Embryonic facial prominence (tissue), 1 donor: ENCODE results near the gene SH2D4B.
"Not testable (repeated sequence)": the region's sequence is repeated elsewhere in the genome, so short reads cannot be mapped to it uniquely, and the experiment has no call there.

ENCODE experiments used
- DNase-seq: peaks from one replicate; pipeline ENCODE4 v3.0.0-alpha.2; 2016; ENCODE audit errors: extremely low spot score

Gene SH2D4B

DNA sequence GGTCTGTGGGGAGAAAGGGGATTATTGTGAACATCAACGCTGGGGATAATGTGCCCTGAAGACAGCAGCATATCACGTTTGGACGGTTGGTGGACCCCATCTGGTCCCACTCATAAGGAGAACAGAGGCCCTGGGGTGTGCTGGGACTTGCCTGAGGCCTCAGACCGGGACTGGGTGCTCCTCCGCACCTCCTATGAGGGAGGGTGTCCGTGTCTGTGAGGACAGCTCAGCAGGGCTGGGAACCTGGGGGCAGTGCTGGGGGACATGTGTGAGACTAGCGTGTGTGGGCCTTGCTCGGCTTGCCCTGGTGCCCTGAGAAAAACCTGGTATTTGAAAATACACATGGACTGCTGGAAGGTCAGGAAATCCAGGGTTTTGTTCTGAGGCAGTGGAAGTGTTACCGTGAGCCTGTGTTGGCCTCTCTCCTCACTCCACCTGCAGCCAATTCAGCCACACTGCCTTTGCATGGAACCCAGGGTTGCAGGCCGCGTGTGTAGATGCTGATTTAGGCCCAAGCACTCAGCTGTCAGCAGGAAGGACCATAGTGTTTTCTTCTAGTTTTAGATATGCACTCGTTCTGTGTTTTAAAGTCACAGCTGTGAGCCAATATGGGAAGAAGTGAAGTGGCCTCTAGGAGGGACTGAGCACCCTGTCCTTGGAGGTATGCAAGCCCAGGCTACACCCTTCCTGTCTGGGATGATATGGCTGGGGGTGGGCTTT lies 13.4 kb upstream of the SH2D4B start:
- no peak for DNase-seq

DNA sequence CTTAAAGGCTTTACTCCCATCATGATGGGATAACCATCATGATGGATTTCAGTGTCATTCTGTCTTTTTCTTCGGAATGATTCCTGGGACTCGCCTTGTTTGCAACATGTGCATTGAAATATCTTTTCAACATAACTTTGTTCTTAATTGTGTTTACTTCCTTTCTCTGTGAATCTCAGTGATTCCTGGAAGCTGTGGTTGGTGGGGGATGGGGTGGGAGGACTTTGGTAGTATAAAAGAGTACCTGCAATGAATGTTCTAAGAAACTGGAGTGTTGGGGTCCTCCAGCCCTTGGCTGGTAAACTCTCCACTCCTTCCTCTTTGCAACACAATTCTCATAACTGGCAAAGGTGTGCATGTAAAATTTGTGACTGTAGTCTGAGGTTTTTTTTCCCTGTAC lies 11.5 kb upstream of the SH2D4B start:
- no peak for DNase-seq

DNA sequence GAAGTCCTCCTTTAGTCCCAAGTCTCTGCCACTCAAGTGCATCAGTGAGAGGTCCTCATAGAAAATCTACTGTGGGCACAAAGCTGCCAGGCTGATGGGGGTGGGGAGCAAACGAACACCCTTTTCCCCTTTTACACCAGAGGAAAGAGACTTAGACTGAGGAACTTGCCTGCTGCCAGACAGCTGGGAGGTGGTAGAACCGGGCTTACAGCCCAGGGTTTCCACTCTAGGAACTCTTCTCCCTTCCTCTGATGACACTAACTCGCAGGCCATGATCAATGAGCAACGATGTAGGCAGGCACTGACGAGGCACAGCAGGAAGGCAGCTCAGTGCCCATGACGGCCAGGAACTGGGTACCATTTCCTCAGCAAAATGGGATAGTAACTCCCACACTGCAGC lies 11.0 kb upstream of the SH2D4B start:
- no peak for DNase-seq

DNA sequence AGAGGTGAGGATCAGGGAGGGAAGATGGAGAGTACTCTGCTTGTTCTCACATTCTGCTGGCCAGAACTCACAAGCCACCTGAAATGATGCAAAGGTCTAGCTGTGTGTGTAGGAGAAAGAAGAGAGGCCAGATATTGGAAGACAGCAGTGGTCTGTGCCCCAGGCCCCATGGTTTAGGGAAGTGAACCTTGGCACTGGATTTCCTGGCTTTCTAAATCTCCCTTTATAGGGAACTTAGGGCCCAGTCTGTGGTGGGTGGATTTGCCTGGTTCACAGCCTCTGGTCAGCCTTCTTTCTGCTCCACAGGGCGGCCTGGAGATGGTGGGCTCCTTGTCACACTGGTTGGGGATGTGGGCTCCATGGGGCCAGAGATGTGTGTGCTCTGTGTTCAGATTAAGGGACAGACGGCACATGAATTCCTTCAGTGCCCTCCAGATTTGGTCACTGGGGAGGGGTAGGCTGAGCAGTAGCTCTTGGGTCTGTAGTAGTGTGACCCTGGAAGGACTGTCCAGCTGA lies 9.5 kb upstream of the SH2D4B start:
- DNase-seq, result no peak

DNA sequence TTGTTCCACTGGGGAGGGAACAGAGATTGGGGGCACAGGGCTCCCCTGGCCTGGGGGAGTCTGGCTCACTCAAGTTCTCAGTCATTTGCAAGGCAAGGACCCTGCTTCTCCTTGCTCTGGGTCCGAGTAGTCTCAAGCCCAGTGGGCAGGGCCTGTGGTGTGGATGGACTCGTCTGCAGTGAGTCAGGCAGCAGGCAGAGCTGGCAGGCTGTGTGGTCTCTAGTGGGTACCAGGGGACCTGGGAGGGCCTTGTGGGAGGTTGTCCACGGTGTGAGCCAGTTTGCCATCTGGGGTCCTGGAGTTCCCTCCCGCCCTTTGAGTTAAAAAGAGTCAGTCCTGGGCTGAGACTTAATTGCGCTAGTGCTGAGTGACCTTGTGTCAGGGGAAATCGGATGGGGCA lies 8.8 kb upstream of the SH2D4B start:
- DNase-seq, result no peak

DNA sequence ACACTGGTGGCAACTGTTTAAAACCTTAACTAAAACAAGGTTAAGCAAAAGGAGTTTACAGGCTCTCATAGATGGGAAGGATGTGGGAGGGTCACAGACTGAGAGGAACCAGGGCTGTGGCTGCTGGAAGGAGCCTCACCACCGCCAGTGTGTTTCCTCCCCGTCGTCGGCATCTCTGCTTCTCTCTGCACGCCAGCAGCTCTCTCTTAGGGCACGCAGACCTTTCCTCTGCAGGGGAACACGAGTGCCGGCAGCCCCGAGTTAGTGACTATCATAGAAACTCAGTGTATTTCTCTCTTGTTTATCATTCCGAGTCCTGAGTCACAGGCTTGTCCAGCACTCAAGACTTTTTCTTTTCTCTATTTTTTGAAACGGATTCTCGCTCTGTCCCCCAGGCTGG lies 8.1 kb upstream of the SH2D4B start:
- DNase-seq, result no peak

DNA sequence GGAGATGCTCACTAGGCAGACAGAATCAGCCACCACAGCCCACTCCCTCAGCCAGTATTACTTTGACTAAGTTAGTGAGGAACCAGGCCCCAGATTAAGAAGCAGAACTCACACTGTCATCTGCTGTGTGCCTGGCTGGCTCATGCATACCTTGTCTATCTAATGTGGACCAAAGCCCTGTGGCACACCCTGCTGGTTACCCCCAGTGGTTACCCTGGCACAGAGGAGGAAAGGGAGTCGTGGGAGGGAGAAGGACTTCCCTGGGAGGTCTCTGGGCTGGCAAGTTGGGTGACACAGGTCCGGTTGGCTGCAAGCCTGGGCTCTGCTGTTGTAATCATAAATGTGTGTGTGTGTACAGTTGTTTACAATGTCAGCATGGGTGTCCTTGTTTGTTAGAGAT lies 7.5 kb upstream of the SH2D4B start:
- DNase-seq, result no peak

DNA sequence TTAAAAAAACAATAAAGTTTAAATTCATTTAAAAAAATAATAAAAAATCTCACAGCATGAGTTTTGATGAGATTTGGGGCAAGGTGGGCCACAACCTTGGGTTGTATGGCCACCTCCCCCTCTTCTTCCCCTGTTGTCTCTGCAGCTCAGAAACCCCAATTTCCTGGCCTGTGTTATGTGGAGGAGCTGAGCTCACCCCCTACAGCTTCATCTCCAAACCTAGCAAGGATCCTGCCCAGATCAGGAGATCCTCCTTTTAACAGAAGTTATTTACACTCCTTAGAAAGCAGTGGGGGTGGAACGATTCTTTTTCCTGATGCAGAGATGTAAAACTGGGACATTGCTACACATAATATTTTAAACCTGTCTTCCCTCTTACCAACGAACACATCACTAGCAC lies 6.9 kb upstream of the SH2D4B start:
- no peak for DNase-seq

DNA sequence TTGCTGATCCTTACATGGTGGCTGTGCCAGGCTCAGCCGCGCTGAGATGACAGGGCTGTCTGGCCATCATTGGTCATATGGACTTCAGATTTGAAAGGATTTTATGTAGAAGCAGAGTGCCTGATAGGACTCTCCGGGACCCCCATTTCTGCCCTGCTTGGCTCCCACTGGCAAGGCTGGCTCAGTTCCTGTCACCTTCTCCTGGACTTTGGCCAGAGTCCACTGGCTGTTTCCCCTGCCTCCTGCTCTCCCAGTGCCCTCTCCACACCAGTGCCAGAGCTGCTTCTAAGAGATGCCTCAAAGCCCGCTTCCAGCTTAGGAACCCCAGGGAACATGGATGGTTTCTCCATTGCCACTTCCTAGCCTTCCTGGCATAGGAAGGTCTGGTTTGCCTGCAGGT lies 5.1 kb upstream of the SH2D4B start:
- no peak for DNase-seq

DNA sequence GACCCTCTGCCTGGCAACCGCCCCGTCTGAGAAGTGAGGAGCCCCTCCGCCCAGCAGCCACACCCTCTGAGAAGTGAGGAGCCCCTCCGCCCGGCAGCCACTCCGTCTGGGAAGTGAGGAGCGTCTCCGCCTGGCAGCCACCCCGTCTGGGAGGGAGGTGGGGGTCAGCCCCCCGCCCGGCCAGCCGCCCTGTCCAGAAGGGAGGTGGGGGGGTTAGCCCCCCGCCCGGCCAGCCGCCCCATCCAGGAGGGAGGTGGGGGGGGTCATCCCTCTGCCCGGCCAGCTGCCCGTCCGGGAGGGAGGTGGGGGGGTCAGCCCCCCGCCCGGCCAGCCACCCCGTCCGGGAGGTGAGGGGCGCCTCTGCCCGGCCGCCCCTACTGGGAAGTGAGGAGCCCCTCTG lies 3.6 kb upstream of the SH2D4B start:
- DNase-seq, result not testable (repeated sequence)

DNA sequence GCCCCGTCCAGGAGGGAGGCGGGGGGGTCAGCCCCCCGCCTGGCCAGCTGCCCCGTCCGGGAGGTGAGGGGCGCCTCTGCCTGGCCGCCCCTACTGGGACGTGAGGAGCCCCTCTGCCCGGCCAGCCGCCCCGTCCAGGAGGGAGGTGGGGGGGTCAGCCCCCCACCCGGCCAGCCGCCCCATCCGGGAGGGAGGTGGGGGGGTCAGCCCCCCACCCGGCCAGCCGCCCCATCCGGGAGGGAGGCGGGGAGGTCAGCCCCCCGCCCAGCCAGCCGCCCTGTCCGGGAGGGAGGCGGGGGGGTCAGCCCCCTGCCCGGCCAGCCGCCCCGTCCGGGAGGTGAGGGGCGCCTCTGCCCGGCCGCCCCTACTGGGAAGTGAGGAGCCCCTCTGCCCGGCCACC lies 3.1 kb upstream of the SH2D4B start:
- DNase-seq, result not testable (repeated sequence)

DNA sequence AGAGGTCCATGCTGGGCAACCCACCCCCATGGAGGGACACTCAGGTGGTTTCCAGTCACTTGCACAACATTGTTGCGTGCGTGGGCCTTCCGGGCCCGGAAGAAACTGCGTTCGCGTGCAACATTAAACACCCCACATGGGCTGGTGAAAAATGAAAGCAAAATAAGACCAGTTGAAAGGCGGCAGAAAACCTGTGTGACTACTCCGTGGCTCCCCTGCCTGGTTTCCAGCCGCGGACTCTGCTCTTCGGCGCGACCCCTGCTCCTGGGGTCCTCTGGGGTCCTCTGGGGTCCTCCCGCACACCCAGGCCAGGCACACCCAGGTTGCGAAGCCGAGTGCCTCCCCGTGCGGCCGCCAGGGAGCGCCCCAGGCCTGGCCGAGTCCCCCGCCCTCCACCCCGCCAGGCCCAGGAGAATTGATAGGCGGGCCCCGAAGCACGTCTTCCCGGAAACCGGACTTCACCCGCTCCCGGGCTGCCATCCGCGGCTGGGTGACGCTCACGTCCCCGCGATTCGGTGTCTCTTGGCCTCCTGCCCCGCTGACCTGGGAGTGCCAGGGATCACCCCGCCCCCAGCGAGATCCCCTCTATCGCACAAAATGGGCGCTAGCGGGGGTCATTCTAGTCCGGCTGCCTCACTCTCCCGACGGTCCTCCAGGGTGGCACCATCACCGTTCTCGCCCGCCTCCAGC lies 1.9 kb upstream of the SH2D4B start:
- no peak for DNase-seq

DNA sequence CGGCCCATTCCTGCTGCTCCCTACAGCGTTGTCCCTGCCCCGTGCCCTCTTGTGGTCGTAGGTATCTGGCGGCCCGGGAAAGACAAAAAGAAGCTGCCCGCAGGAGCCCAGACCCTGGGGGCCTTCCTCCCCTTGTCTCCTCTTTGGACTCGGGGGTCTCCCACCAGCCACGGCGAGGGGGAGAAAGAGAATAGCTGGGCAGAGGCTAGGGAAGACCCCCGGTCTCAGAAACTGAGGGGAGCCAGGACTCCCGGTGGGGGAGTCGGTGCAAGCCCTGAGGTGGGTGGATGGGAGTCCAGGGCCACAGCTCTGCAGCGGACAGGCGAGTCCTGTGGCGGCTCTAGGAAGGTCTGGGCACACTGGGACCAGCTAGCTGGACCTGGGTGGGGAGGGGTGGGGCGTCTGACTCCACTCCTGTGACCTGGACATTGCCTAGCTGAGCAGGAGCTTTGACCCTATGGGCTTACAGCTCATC lies 1.3 kb upstream of the SH2D4B start:
- DNase-seq, result no peak

DNA sequence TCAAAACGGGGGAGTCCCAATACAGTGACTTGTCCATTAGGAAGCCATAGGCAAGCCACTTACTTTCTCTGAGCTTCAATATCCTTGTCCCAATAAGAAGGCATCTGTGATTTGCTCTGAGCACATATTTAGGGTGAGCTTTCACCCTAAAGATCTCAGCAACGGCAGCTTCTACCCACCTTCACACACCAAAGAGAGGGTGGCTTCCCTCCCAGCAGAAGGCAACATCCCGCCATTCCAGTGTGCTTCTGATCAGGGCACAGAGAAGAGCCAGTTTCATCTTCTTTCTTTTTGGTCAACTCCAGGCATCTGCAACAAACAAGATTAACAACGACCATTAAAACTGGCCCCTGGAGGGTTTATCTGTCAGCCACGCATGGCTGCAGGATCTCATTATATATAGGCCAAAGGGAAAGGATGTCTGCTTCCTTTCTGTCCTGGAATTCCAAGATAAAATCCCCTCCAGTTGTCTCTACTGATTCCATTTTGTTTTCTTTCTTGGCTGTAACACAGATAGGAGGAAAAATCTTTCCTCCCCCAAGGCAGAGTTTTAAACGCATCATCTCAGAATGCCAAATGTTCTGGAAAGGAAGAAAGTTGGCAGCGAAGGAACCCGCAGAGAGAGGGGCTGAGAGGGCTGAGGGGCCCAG lies 491 bp upstream of the SH2D4B start:
- no peak for DNase-seq

DNA sequence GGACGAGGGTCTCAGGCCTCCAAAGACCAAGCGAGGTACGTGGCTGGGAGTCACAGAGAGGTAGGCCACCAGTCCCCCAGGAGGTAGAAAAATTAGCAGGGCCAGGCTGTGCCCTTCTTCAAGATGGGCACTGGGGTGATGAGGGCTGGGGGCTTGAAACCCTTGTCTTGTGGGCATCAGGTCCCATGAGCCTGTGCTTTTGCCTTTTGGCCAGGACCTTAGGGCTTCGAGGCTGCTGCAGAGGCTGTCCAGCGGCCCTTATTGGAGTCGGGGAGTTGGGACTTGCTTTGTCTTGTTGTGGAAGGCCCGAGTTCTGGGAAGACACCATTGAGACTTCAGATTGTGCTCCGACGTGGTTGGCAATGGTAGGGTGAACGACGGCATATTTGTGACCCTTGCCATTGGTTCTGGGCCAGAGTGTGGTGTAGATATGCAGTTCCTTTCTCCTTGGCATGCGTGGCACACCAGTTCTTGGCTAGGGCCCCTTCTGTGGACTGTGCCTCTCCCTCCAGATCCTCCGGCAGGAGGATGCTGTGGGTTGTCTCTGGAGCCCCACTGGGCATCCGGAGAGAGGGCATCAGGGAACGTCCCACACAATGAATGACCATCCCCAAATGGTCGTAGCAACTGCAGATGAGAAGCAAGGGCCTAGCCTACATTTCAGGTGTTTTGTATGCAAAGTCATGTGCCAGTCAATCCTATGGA lies 931 bp downstream of the SH2D4B start:
- DNase-seq, result no peak

DNA sequence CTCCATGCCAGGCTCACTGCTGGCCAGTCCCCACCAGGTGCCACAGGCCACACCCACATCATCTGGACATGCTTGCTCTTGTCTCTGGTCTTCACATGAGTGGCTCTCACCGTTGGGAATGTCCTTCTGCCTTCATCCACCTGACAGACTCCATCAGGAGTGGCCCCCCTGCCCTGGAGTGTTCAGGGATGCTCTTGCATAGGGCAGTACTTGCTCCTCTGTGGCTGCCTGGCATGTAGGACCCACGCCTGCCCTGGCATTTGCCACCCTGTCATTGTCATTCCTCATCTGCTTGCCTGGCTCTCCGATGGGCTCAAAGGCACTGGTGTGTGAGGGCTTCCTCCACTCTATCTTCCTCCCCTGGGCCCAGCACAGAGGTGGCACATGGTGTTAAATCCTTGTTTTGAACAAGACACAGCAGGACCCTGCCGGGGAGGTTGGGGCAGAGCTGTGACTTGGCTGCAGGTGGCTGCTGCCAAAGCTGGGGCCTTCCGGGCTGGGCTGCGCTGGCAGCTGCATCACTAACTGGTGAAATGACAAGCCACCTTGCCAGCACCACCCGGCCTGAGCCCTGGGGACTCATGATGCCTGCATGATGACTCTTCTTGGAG lies 1.8 kb downstream of the SH2D4B start:
- no peak for DNase-seq

DNA sequence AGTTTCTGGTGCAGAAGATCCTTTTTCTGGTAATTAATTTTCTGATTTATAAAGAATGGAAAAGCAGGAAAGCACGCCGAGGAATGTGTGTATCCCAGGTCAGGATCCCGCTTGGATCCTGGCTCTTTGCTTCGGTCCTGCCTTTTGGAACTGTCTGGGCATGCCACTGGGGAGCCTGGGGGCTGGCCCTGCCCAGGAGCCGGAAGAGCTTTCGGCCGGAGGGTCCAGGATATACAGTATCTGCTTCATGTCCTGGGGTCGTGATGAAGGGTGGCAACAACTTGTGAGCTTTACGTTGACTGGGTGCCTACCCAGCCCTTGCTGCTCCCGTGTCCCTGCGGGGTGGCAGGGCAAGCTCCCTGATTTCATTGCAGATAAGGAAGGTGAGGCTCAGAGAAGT lies 2.4 kb downstream of the SH2D4B start:
- no peak for DNase-seq

DNA sequence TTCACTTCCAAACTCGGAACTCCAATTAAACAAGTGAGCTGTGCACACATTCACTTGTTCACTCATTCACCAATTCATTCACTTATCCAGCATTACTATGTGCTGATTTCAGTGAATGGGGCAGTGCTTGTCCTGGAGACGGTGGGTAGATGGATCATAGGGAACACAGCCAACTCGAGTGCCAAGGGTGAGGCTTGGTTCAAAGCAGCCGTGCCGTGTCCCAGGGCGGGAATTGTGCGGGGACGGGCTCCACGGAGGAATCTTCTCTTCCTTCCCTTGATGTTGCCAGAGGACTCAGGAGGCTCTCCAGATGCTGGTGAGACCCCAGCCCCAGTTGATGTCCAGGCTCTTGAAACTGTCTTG lies 2.9 kb downstream of the SH2D4B start:
- no peak for DNase-seq

DNA sequence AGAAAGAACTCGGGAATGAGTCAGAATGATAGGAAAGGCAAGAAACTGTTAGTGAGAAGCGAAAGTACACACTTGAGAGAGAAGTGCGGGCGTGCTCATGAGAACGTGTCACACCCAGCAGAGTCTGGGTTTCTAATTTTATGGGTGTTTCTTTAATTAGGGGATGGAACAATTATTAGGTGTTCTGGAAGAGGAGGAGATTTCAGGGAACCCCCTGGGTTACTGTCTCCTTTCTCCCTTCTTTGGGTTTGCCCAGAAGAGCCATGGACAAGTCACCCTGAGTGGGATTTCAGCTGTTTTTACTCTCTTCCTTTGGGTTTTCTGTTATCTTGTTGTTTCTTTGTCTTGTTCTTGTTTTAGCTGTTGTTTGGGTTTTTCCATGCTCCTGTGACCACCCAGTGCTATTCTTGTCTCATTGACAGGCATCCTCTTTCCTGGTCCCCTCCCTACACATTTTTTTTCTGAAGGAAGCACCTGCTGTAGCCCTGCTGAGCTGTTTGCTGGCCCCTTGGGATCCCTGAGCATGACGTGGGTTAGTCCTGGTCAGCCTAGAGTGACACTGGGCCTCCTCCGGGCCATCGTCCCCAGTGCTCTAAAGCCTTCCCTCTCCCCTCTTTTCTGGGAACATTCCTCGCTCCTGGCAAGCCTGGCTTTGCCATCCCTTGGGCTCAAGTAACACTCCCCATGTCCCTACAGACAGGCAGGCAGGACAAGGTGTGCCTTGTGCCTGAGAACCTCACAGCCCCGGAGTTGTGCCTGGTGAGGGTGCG lies 3.5 kb downstream of the SH2D4B start:
- no peak for DNase-seq

DNA sequence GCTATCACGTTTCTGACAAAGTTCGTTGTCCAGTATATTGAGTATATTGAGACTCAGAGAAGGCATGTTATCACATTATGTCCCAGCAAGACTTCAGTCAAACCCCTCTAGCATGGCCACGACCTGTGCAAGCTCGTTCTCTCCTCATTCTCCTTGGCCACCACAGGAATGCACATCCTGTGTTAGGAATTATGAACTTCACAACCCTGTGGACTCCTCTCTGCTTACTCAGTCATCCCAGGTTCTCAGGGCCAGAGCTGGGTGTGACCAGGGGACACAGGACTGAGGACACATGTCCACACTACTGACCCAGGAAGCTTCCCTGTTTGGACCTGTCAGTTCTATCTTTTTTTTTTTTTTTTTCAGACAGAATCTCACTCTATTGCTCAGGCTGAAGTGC lies 4.4 kb downstream of the SH2D4B start:
- no peak for DNase-seq

DNA sequence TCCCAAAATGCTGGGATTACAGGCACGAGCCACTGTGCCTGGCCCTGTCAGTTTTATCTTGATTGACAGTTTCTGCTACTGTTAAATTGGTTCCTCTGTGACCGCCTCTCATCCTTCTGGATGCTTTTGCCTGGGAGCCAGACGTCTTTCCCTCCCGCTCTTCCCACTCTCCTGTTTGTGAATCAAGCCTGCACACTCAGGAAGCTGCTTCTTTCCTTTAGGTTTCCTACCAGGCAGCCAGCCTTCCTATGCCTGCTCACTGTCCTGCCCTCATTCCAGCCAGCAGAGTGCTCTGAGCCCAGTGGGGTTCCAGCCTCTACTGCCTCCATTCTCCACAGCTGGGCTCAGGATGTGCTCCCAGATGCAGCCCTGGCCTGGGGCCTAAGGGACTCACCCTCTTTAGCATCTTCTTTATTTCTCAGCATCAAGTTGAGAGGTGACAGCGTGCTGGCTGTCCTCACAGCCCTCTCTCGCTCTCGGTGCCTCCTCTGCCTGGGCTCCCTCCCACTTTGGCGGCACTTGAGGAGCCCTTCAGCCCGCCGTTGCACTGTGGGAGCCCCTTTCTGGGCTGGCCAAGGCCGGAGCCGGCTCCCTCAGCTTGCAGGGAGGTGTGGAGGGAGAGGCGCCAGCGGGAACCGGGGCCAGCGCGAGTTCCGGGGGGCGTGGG lies 5.1 kb downstream of the SH2D4B start:
- DNase-seq, result no peak
